ENCODE results near the gene FHL2.

GRCh38 chr2:105337122-105338019 is 61.5 kb downstream of the FHL2 start, which contains the start of gene C2orf49:
- peak in 1 of 2 donors; percentile 16 for TF ChIP-seq POLR2A (IDR thresholded peaks at IDR 0.05)
- TF ChIP-seq CTCF (IDR thresholded peaks at IDR 0.05), result no peak
- no peak for TF ChIP-seq EP300 (IDR thresholded peaks at IDR 0.05)

All from gastroesophageal sphincter (tissue), 3 donors.